HCT116 (cell line): Measurements from ENCODE around the gene CEP112.
"Not testable (repeated sequence)": the region's sequence is repeated elsewhere in the genome, so short reads cannot be mapped to it uniquely, and the experiment has no call there.

Experiments used
- EZH2 ChIP-seq: fragments of 200-600 bp; sonication (generic); IDR thresholded peaks from 2 replicates; pipeline ENCODE4 v1.6.1; 2017; ENCODE audit warnings: antibody characterized with exemption, mixed run types
- SP1 ChIP-seq: IDR thresholded peaks from 2 replicates; pipeline ENCODE4 v1.6.1; 2012; ENCODE audit warnings: low read depth
- ZFX ChIP-seq: fragments of 450-650 bp; IDR thresholded peaks from 2 replicates; pipeline ENCODE4 v1.6.1; 2017
- TF ChIP-seq, protein P1 (sequence below), 3 experiments: fragments of 200-600 bp in 1 of 3; sonication (generic) in 1 of 3; IDR thresholded peaks in 2 of 3; conservative IDR thresholded peaks in 1 of 3; 2 replicates each; pipeline ENCODE4 v1.5.1; 2012 to 2017; ENCODE audit warnings: low read depth in 2 of 3, low read length in 2 of 3, antibody characterized with exemption in 1 of 3, borderline replicate concordance in 1 of 3, control low read depth in 1 of 3, mild to moderate bottlenecking in 1 of 3, mixed read lengths in 1 of 3, mixed run types in 1 of 3, moderate library complexity in 1 of 3; ENCODE audit not compliant: insufficient read depth in 1 of 3
- TF ChIP-seq, protein P2 (sequence below): IDR thresholded peaks from 2 replicates; pipeline ENCODE4 v1.6.1; 2012

DNA sequence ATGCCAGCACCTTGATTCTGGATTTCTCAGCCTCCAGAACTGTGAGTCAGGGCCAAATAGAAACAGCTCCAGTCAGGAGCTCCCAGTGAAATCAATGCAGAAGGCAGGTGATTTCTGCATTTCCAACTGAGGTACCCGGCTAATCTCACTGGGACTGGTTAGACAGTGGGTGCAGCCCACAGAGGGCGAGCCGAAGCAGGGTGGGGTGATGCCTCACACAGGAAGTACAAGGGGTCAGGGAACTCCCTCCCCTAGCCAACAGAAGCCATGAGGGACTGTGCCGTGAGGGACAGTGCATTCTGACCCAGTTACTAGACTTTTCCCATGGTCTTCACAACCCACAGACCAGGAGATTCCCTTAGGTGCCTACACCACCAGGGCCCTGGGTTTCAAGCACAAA, 36.9 kb downstream of the CEP112 start:
- TF ChIP-seq SP1, EZH2, ZFX: not testable (repeated sequence)
- TF ChIP-seq, protein P1, sequence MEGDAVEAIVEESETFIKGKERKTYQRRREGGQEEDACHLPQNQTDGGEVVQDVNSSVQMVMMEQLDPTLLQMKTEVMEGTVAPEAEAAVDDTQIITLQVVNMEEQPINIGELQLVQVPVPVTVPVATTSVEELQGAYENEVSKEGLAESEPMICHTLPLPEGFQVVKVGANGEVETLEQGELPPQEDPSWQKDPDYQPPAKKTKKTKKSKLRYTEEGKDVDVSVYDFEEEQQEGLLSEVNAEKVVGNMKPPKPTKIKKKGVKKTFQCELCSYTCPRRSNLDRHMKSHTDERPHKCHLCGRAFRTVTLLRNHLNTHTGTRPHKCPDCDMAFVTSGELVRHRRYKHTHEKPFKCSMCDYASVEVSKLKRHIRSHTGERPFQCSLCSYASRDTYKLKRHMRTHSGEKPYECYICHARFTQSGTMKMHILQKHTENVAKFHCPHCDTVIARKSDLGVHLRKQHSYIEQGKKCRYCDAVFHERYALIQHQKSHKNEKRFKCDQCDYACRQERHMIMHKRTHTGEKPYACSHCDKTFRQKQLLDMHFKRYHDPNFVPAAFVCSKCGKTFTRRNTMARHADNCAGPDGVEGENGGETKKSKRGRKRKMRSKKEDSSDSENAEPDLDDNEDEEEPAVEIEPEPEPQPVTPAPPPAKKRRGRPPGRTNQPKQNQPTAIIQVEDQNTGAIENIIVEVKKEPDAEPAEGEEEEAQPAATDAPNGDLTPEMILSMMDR (IDR thresholded peaks at IDR 0.05 in 2 of 3, conservative IDR thresholded peaks at IDR 0.05 in 1 of 3; ENCODE audit: borderline replicate concordance in 1 of 3, insufficient read depth in 1 of 3, low read depth in 2 of 3, low read length in 2 of 3) = not testable (repeated sequence)
- TF ChIP-seq, protein P2, sequence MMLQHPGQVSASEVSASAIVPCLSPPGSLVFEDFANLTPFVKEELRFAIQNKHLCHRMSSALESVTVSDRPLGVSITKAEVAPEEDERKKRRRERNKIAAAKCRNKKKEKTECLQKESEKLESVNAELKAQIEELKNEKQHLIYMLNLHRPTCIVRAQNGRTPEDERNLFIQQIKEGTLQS = not testable (repeated sequence)
